Right cardiac atrium (tissue), 5 donors: ENCODE results near the gene ZNF180. TPM values are rescaled to one million over a fixed set of nuclear protein-coding genes. Genes with fewer than 3 reads are reported as not detected.
"Not testable (repeated sequence)": the region's sequence is repeated elsewhere in the genome, so short reads cannot be mapped to it uniquely, and the experiment has no call there.

ENCODE experiments used
- ATAC-seq, 2 donors: fragments of 200-7000 bp; cut with Tn5 transposase; one replicate each; pipeline versions ENCODE4 v1.8.0 to v1.9.1; 2020; ENCODE audit warnings: moderate library complexity in 2 of 2, mild to moderate bottlenecking in 1 of 2
- DNase-seq, 3 donors: peaks; one replicate each; pipeline ENCODE4 v3.0.0-alpha.2; 2020
- H3K27ac ChIP-seq: one replicate; pipeline ENCODE4 v1.5.1; 2013; ENCODE audit warnings: mild to moderate bottlenecking, low read length, control low read depth, moderate library complexity
- H3K27me3 ChIP-seq: one replicate; pipeline ENCODE4 v1.6.1; 2013; ENCODE audit not compliant: control insufficient read depth, insufficient read depth
- H3K4me1 ChIP-seq: one replicate; pipeline ENCODE4 v1.6.1; 2013; ENCODE audit warnings: low read length; ENCODE audit not compliant: control insufficient read depth, insufficient read depth
- H3K4me3 ChIP-seq: one replicate; pipeline ENCODE4 v1.5.1; 2013; ENCODE audit warnings: low read length, control low read depth
- H3K9me3 ChIP-seq: one replicate; pipeline ENCODE4 v1.6.1; 2013; ENCODE audit warnings: low read length; ENCODE audit not compliant: control insufficient read depth
- WGBS: extraction: QIAGEN DNeasy Blood & Tissue Kit; methylation state at CpG from one replicate; pipeline ENCODE4 v1.1.7; 2013; 5-methylcytosine and 5-hydroxymethylcytosine counted together
- intact Hi-C, 4 donors: fragments of 100-400 bp; cut with DNase I; formaldehyde crosslinking; loops; one replicate each; pipeline versions ENCODE4 v1.11.0 to v1.14.0; 2022 to 2023
- long read RNA-seq, 4 donors: library from polyadenylated mRNA; unstranded; transcript quantifications; one replicate each; pipeline ENCODE4 v2.0.0, GENCODE V29; 2020 to 2021
- polyA plus RNA-seq: library from polyadenylated mRNA; stranded (reverse); fragments of 200-250 nt; gene quantifications from one replicate; pipeline ENCODE4 v1.2.3, GENCODE V29; 2013
- total RNA-seq, 4 donors: library from RNA; stranded (reverse); fragmentation: NEBNext Ultra II Directional; extraction: Animal tissue kit (Norgen Biotek cat#: 25700); gene quantifications; one replicate each; pipeline ENCODE4 v1.2.1, GENCODE V29; 2021
- donor health status: healthy with polysubstance abuse.
- donor health status: DM: no; HTN: yes; CAD: no.
- donor health status: DM: no; HTN: no; CAD: no.
- donor health status: DM: no; HTN: yes; CAD: no; lungs with severe emphysema.
- donor health status: DM: yes; HTN: yes; CAD: no.

The ZNF180 gene
- total RNA-seq, result 1 to 10 TPM; 5.3 to 6.5 (median 6.0) TPM
- 2.6 TPM for polyA plus RNA-seq
- long read RNA-seq, donor 1, full-length matches to known transcripts, result 4 of 7 reads
- long read RNA-seq, donor 1, partial matches to known transcripts, result 1 of 7 reads
- long read RNA-seq, donor 1, other reads (novel, unspliced or antisense), result 2 of 7 reads
- long read RNA-seq, donor 2, full-length matches to known transcripts, result 1 of 7 reads
- long read RNA-seq, donor 2, partial matches to known transcripts, result 0 of 7 reads
- long read RNA-seq, donor 2, other reads (novel, unspliced or antisense), result 6 of 7 reads
- long read RNA-seq, donor 3, full-length matches to known transcripts, result 3 of 7 reads
- long read RNA-seq, donor 3, partial matches to known transcripts, result 0 of 7 reads
- long read RNA-seq, donor 3, other reads (novel, unspliced or antisense), result 4 of 7 reads
- long read RNA-seq, donor 4, partial matches to known transcripts, result 0 of 1 reads
- long read RNA-seq, donor 4, other reads (novel, unspliced or antisense), result 0 of 1 reads

DNA sequence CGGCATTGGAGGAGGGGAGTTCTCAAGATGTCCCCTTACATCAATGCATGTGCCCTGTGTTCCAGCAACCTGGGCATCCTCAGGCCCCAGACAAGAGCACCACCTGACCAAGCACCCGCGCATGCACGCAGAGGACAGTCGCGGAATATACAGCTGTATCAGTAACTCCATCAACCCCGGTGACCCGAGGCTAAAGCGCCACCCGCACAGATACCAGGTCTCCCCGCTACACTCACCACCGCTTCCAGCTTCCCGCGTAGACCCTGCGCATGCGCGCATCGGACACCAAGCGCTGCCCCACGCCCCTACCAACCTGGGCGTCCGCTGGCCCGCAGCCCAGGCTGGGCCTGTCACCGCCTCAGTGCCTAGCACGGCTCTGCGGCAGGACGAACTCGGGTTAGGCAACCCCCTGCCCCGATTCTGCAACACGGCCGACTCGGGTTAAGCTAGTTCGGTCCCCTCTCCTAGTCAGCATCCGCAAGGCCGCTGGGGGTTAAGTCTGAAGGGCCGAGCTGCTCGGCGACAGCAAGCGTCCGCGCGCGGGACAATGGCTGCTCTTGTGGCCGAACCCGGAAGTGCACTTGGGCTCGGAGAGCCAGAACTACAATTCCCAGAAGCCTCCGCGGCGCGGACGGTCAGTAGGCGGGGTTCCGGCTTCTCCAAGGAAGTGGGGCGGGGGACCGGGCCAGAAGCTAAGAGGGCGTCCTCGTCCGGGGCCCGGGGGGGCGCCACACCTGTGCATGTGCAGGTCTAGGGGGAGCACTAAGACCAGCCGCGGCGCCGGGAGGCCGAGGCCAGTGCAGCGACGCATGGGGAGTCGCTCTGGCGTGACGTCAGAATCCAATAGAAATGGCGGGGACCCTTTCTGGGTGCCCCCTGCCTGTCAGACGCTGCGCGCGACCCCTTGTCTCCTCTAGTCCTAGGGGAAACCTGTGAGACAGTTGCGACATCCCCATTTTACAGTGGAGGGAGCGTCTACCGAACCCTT, at the start of gene ZNF180:
ZNF180 (minus strand) TSS at position 561 of the 988 bp plus-strand sequence. CDS start 3,188 bp downstream, outside the sequence.
- H3K9me3 ChIP-seq, result peaks cover 4% of the 10 kb centered on the region
- ATAC-seq (peak; percentile 97), DNase-seq (peak; percentile 95 to 99 (median 98))
- WGBS, result under 1% methylated on average over 78 of the region's 78 CpGs
- H3K27ac ChIP-seq, result peak within 1 kb of the TSS; percentile 77
- peaks cover 9% of the 10 kb centered on the region for H3K4me1 ChIP-seq
- H3K4me3 ChIP-seq, result peak within 1 kb of the TSS; percentile 56
- intact Hi-C loops, result no loop called here
- peaks cover 1% of the 10 kb centered on the region for H3K27me3 ChIP-seq

DNA sequence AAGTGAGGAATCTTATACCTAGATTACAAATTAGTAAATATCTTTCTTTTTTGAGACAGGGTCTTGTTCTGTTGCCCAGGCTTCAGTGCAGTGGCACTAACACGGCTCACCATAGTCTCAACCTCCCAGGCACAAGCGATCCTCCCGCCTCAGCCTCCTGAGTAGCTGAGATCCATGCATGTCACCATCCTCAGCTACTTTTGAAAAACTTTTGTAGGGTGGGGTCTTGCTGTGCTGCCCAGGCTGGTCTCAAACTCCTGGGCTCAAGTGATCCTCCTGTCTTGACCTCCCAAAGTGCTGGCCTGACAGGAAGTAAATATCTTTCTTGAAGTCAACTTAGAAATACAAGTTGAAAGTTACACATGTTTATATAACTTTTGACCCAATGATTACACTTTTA, 49.2 kb upstream of the ZNF180 start:
- intact Hi-C loops, result no loop called here
- ATAC-seq (no peak), DNase-seq (no peak)
- Histone ChIP-seq H3K4me3 (no peak overlapping the region), H3K27ac (no peak overlapping the region), H3K27me3 (no peaks in the 10 kb centered on the region), H3K4me1 (no peaks in the 10 kb centered on the region), H3K9me3 (no peaks in the 10 kb centered on the region)
- WGBS, result 93% methylated on average over 3 of the region's 3 CpGs

DNA sequence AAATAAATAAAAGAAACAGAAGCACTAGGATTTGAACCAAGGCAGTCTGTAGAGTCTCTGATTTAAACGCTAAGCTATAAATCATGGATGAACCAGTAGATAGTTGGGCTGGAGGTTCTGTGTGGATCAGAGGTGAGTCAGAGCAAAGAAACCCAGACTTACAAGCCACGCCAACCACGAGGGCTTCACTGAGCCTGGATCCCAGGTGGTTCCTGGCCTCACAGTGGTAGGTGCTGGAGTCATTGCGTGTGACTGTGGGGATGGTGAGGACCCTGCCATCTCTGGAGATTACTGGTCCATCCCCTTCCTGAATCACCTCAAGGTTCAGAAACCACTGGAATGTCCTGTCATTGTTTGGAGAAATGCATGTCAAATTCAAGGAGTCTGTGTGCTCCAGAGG, 48.4 kb upstream of the ZNF180 start:
- H3K27ac ChIP-seq, result no peak overlapping the region
- DNase-seq, result no peak
- no peaks in the 10 kb centered on the region for H3K4me1 ChIP-seq
- no peaks in the 10 kb centered on the region for H3K27me3 ChIP-seq
- intact Hi-C loops, result no loop called here
- no peak for ATAC-seq
- no peaks in the 10 kb centered on the region for H3K9me3 ChIP-seq
- 84% methylated on average over 4 of the region's 4 CpGs for WGBS
- no peak overlapping the region for H3K4me3 ChIP-seq

DNA sequence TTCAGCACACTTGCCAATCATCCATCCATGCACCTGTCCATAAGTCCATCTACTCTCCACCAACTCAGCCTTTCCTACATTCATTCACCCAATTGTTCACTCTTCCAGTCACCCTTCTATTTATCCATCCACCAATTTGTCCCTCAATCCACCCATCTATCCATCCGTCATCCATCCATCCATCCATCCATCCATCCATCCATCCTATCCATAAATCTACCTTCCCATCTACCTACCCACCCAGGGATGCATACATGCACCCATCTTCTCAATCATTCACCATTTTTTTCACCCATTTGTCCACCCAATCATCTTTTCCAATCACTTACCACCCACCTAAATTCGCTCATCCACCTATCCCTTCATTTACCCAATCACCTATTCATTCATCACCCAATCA, 43.7 kb upstream of the ZNF180 start:
- Histone ChIP-seq H3K4me3 (no peak overlapping the region), H3K27ac (no peak overlapping the region), H3K27me3 (no peaks in the 10 kb centered on the region), H3K4me1 (no peaks in the 10 kb centered on the region), H3K9me3 (no peaks in the 10 kb centered on the region)
- WGBS, result 68% methylated on average over 2 of the region's 2 CpGs
- DNase-seq (no peak), ATAC-seq (no peak)
- intact Hi-C loops, result no loop called here

DNA sequence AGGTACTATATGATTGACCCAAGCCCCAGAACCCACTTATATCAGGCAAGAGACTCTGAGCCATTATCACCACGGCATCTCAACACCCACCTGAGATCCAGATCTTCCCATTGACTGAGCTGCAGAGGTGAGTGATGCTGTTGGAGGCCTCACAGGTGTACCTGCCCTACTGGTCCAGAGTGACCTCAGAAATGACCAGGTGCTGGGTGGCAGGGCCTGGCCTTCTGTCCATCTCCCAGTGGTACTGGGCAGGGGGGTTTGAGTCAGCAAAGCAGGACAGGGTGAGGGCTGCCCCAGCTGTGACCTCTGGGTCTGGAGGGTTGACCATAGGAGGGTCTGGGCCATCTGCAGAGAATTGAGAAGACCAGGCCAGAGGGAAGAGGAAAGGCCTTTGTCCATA, 42.3 kb upstream of the ZNF180 start:
- H3K27ac ChIP-seq, result no peak overlapping the region
- ATAC-seq (no peak), DNase-seq (no peak)
- no peaks in the 10 kb centered on the region for H3K4me1 ChIP-seq
- intact Hi-C loops, result no loop called here
- WGBS, result 0% methylated on average over 1 of the region's 1 CpG
- H3K4me3 ChIP-seq, result no peak overlapping the region
- no peaks in the 10 kb centered on the region for H3K9me3 ChIP-seq
- no peaks in the 10 kb centered on the region for H3K27me3 ChIP-seq

DNA sequence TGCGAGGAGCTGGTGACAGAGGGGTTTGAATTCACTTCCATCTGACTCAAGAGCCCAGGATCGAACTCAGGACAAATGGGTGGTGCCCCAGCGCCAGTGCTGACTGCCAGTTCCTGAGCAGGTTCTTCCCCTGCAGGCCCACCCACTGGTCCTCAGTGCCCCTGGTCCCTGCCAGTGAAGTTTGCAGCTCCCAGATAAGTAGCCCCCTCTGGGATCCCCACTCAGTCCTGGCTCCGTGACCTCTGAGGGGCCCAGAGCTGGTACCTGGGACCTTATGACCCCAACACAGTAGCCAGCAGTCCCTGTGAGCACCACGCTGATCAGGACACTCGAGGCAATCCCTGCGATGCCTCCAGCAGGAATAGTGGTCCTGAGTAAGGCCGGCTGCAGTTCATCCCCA, 40.4 kb upstream of the ZNF180 start:
- Histone ChIP-seq H3K9me3 (no peaks in the 10 kb centered on the region), H3K4me1 (no peaks in the 10 kb centered on the region), H3K27ac (no peak overlapping the region), H3K4me3 (no peak overlapping the region), H3K27me3 (no peaks in the 10 kb centered on the region)
- ATAC-seq (no peak), DNase-seq (no peak)
- WGBS, result 80% methylated on average over 8 of the region's 8 CpGs
- intact Hi-C loops, result no loop called here

DNA sequence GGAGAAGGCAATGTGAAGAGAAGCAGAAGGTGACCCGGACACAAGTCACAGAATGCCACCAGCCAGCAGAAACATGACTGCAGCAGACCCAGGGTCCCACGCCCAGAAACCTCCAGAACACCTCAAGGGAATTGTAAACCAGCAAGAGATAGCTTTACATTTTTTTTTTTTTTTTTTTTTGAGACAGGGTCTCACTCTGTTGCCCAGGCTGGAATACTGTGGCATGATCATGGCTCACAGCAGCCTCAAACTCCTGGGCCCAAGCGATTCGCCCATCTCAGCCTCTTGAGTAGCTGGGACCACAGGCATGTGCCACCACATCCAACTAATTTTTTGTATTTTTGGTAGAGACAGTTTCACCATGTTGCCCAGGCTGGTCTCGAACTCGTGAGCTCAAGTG, 39.7 kb upstream of the ZNF180 start:
- Histone ChIP-seq H3K27ac (no peak overlapping the region), H3K4me1 (no peaks in the 10 kb centered on the region), H3K4me3 (no peak overlapping the region), H3K27me3 (no peaks in the 10 kb centered on the region), H3K9me3 (no peaks in the 10 kb centered on the region)
- intact Hi-C loops, result no loop called here
- 75% methylated on average over 6 of the region's 6 CpGs for WGBS
- ATAC-seq (no peak), DNase-seq (no peak)

DNA sequence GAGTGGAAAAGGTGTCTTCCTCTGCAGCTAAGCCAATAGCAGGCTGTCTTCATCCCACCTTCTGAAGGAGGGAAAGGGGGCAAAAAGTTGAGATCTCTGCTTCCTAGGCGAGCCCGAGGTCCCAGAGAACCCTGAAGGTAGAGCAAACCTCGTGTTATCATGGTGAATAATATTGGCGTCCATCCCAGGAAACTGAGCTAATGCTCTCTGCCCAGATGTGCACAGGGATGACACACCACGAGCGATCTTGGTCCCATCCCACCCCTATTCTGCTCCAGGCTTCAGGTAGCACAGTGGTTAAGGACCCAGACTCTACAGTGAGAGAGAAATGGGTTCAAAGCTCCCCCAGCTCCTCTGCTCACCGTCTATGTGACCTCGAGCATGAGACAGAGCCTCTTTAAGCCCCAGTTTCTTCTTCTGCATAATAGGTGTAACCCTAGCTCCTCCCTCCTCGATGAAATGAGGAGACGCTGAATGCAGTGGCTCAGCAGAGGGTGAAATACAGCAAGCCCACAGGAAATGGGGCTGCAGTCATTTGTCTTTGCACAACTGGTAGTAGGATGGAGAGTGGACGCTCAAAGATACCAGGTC, 39.0 kb upstream of the ZNF180 start:
- DNase-seq, result no peak
- no peak overlapping the region for H3K27ac ChIP-seq
- H3K4me1 ChIP-seq, result no peaks in the 10 kb centered on the region
- 66% methylated on average over 11 of the region's 11 CpGs for WGBS
- no peaks in the 10 kb centered on the region for H3K27me3 ChIP-seq
- intact Hi-C loops, result no loop called here
- no peak overlapping the region for H3K4me3 ChIP-seq
- no peaks in the 10 kb centered on the region for H3K9me3 ChIP-seq
- no peak for ATAC-seq

DNA sequence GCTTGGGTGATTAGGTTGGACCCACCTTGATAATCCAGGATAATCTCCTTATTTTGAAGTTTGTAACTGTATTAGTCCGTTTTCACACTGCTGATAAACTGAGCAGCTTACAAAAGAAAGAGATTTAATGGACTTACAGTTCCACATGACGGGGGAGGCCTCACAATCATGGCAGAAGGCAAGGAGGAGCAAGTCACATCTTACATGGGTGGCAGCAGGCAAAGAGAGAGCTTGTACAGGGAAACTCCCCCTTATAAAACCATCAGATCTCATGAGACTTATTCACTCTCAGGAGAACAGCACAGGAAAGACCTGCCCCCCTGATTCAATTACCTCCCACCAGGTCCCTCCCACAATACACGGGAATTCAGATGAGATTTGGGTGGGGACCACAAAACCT, 35.0 kb upstream of the ZNF180 start:
- H3K27ac ChIP-seq, H3K27me3 ChIP-seq, DNase-seq, H3K4me3 ChIP-seq, H3K4me1 ChIP-seq, intact Hi-C loops, ATAC-seq, H3K9me3 ChIP-seq: not testable (repeated sequence)
- 57% methylated on average over 3 of the region's 3 CpGs for WGBS

DNA sequence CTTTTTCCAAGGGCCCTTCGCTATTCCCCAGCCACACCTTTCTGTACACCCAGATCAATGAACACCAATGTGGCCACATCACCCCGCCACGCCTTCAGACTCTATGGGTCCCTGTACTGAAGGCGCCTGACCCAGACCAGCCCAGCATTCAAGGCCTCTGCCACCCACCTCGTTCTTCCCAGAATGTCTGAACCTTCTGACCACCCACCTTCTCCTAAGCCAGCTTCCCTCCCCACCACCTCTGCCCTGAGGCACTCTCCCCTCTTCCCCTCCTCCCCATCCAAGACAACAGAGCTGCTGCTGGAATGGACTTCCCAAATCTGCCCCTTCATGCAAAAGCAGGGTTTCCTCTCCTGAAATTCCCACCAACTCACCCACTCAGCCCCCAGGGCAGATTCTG, 32.5 kb upstream of the ZNF180 start:
- H3K27me3 ChIP-seq, result no peaks in the 10 kb centered on the region
- intact Hi-C loops, result no loop called here
- no peak for DNase-seq
- no peak overlapping the region for H3K27ac ChIP-seq
- no peaks in the 10 kb centered on the region for H3K9me3 ChIP-seq
- no peak for ATAC-seq
- H3K4me1 ChIP-seq, result no peaks in the 10 kb centered on the region
- WGBS, result 78% methylated on average over 5 of the region's 5 CpGs
- no peak overlapping the region for H3K4me3 ChIP-seq

DNA sequence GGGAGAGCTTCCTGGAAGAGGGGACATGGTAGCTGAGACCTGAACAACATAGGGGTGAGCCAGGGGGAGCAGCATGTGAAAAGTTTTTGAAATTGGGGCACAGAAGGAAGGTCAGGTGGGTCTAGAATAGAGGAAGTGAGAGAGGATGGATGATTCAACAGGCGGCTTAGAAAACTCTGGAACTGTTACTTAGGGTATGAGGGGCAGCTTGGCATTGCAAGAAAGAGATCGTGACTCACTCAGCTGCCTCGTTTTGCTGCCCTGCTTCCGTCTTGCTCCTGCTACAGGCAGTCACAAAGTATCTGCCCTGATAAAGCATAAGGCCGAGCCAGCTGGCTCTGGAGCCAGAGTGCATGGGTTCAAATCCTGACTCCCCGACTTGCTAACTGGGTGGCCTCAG, 30.5 kb upstream of the ZNF180 start:
- no peaks in the 10 kb centered on the region for H3K4me1 ChIP-seq
- intact Hi-C loops, result no loop called here
- no peaks in the 10 kb centered on the region for H3K9me3 ChIP-seq
- ATAC-seq (no peak), DNase-seq (no peak)
- H3K27ac ChIP-seq, result no peak overlapping the region
- 56% methylated on average over 6 of the region's 6 CpGs for WGBS
- H3K27me3 ChIP-seq, result no peaks in the 10 kb centered on the region
- no peak overlapping the region for H3K4me3 ChIP-seq
